ENCODE measurements around the gene INPPL1. TPM values are rescaled to one million over a fixed set of nuclear protein-coding genes. Genes with fewer than 3 reads are reported as not detected.
A peak's percentile ranks its signal among the peaks of the same experiment; 100 is the strongest.
"Not testable (repeated sequence)": the region's sequence is repeated elsewhere in the genome, so short reads cannot be mapped to it uniquely, and the experiment has no call there.

Gene INPPL1
- total RNA-seq, 1 donor, result 86.5 TPM

- Histone ChIP-seq H3K27ac (ENCODE audit: low read depth, low read length) (no peak overlapping the region), H3K9me3 (ENCODE audit: low read depth, low read length) (no peaks in the 10 kb centered on the region), H3K4me2 (ENCODE audit: insufficient read depth, low read length) (no peak overlapping the region), H3K79me2 (ENCODE audit: insufficient read depth, low read length) (no peaks in the 10 kb centered on the region), H3K4me1 (ENCODE audit: insufficient read depth, low read length) (no peaks in the 10 kb centered on the region), H3K4me3 (ENCODE audit: insufficient read depth, low read length) (no peak overlapping the region), H3K36me3 (ENCODE audit: insufficient read depth, low read length) (no peaks in the 10 kb centered on the region), H3K27me3 (ENCODE audit: insufficient read depth, low read length) (no peaks in the 10 kb centered on the region), H2AFZ (ENCODE audit: low read length) (no peak overlapping the region), H4K20me1 (ENCODE audit: insufficient read depth, low read length) (no peaks in the 10 kb centered on the region)
- DNase-seq (ENCODE audit: insufficient read length, low spot score, missing footprints), result no peak
- TF ChIP-seq CTCF (IDR thresholded peaks at IDR 0.05; ENCODE audit: extremely low read depth, low read depth, low read length), result no peak
Observed at GRCh38 chr11:72202571-72202970, 22.0 kb upstream of the INPPL1 start.

GRCh38 chr11:72203163-72203562, 21.4 kb upstream of the INPPL1 start:
- no peak for TF ChIP-seq CTCF (IDR thresholded peaks at IDR 0.05; ENCODE audit: extremely low read depth, low read depth, low read length)
- Histone ChIP-seq H3K4me2 (ENCODE audit: insufficient read depth, low read length) (no peak overlapping the region), H3K27ac (ENCODE audit: low read depth, low read length) (no peak overlapping the region), H3K79me2 (ENCODE audit: insufficient read depth, low read length) (no peaks in the 10 kb centered on the region), H3K4me3 (ENCODE audit: insufficient read depth, low read length) (no peak overlapping the region), H3K27me3 (ENCODE audit: insufficient read depth, low read length) (no peaks in the 10 kb centered on the region), H3K4me1 (ENCODE audit: insufficient read depth, low read length) (no peaks in the 10 kb centered on the region), H3K9me3 (ENCODE audit: low read depth, low read length) (no peaks in the 10 kb centered on the region), H2AFZ (ENCODE audit: low read length) (no peak overlapping the region), H4K20me1 (ENCODE audit: insufficient read depth, low read length) (no peaks in the 10 kb centered on the region), H3K36me3 (ENCODE audit: insufficient read depth, low read length) (no peaks in the 10 kb centered on the region)
- no peak for DNase-seq (ENCODE audit: insufficient read length, low spot score, missing footprints)

DNA sequence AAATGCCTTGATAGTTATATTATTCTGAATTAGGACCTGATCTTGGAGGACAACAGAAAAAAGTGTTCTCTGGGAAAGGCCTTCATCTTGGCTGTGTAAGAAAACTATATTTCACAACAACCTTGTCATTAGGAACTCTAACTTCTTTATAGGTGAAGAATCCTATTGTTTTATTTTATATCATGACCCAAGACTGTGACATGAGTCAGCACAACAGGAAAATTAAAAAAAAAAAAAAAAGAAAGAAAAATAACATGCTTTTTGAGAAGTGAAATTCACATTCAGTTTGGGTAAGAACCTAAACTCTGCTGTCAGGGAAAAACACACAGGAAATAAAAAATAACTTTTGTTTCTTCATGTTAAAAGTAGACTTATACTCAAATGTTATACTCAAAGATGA, 19.7 kb upstream of the INPPL1 start:
- no peak for TF ChIP-seq CTCF (IDR thresholded peaks at IDR 0.05; ENCODE audit: extremely low read depth, low read depth, low read length)
- H3K27ac ChIP-seq (ENCODE audit: low read depth, low read length), result no peak overlapping the region
- H2AFZ ChIP-seq (ENCODE audit: low read length), result no peak overlapping the region
- H3K4me2 ChIP-seq (ENCODE audit: insufficient read depth, low read length), result no peak overlapping the region
- no peaks in the 10 kb centered on the region for H3K79me2 ChIP-seq (ENCODE audit: insufficient read depth, low read length)
- no peaks in the 10 kb centered on the region for H3K9me3 ChIP-seq (ENCODE audit: low read depth, low read length)
- no peak overlapping the region for H3K4me3 ChIP-seq (ENCODE audit: insufficient read depth, low read length)
- H3K4me1 ChIP-seq (ENCODE audit: insufficient read depth, low read length), result no peaks in the 10 kb centered on the region
- peak; percentile 36 for DNase-seq (ENCODE audit: insufficient read length, low spot score, missing footprints)
- no peaks in the 10 kb centered on the region for H4K20me1 ChIP-seq (ENCODE audit: insufficient read depth, low read length)
- no peaks in the 10 kb centered on the region for H3K27me3 ChIP-seq (ENCODE audit: insufficient read depth, low read length)
- H3K36me3 ChIP-seq (ENCODE audit: insufficient read depth, low read length), result no peaks in the 10 kb centered on the region

GRCh38 chr11:72206794-72207193, 17.8 kb upstream of the INPPL1 start:
- H2AFZ ChIP-seq (ENCODE audit: low read length); H4K20me1 ChIP-seq (ENCODE audit: insufficient read depth, low read length); H3K4me2 ChIP-seq (ENCODE audit: insufficient read depth, low read length); DNase-seq (ENCODE audit: insufficient read length, low spot score, missing footprints); H3K79me2 ChIP-seq (ENCODE audit: insufficient read depth, low read length); H3K27me3 ChIP-seq (ENCODE audit: insufficient read depth, low read length); H3K36me3 ChIP-seq (ENCODE audit: insufficient read depth, low read length); H3K4me3 ChIP-seq (ENCODE audit: insufficient read depth, low read length); H3K9me3 ChIP-seq (ENCODE audit: low read depth, low read length); H3K27ac ChIP-seq (ENCODE audit: low read depth, low read length); H3K4me1 ChIP-seq (ENCODE audit: insufficient read depth, low read length): not testable (repeated sequence)
